HepG2 (cell line): Measurements from ENCODE around the gene RBM8A. TPM values are rescaled to one million over a fixed set of nuclear protein-coding genes. Genes with fewer than 3 reads are reported as not detected.

ENCODE experiments used
- ATF7-NPFF ChIP-seq: sonication (generic); formaldehyde crosslinking; IDR thresholded peaks from 2 replicates; pipeline ENCODE4 v1.8.1; 2023; ENCODE audit warnings: mild to moderate bottlenecking, low read depth, missing genetic modification reagents, moderate library complexity
- BATF2 ChIP-seq: sonication (generic); formaldehyde crosslinking; IDR thresholded peaks from 2 replicates; pipeline ENCODE4 v1.8.0; 2022; ENCODE audit warnings: mild to moderate bottlenecking, missing genetic modification reagents, moderate library complexity
- DPF2 ChIP-seq: sonication (generic); formaldehyde crosslinking; IDR thresholded peaks from 2 replicates; pipeline ENCODE4 v1.4.0; 2020; ENCODE audit warnings: mild to moderate bottlenecking, low read depth, missing genetic modification reagents, borderline replicate concordance
- JUNB ChIP-seq: sonication (generic); formaldehyde crosslinking; IDR thresholded peaks from 2 replicates; pipeline ENCODE4 v1.8.0; 2022; ENCODE audit warnings: missing genetic modification reagents, mild to moderate bottlenecking, borderline replicate concordance
- KDM1A ChIP-seq: IDR thresholded peaks from 2 replicates; pipeline ENCODE4 v1.6.1; 2016; ENCODE audit warnings: missing compliant biosample characterization
- MZF1 ChIP-seq: sonication (generic); formaldehyde crosslinking; IDR thresholded peaks from 2 replicates; pipeline ENCODE4 v1.8.1; 2023; ENCODE audit warnings: mild to moderate bottlenecking, missing genetic modification reagents, borderline replicate concordance
- NFIC ChIP-seq: IDR thresholded peaks from 2 replicates; pipeline ENCODE4 v1.6.1; 2012; ENCODE audit warnings: mild to moderate bottlenecking, low read length, inconsistent platforms
- NKX3-1 ChIP-seq: sonication (generic); formaldehyde crosslinking; IDR thresholded peaks from 2 replicates; pipeline ENCODE4 v1.5.0; 2020; ENCODE audit warnings: missing genetic modification reagents
- PHF5A ChIP-seq: IDR thresholded peaks from one replicate; pipeline ENCODE4 v1.6.1; 2018; ENCODE audit warnings: low read depth, missing genetic modification reagents; ENCODE audit not compliant: unreplicated experiment
- SALL2 ChIP-seq: sonication (generic); formaldehyde crosslinking; IDR thresholded peaks from 2 replicates; pipeline ENCODE4 v1.8.1; 2023; ENCODE audit warnings: mild to moderate bottlenecking, missing genetic modification reagents, inconsistent platforms
- SRF ChIP-seq: IDR thresholded peaks from 2 replicates; pipeline ENCODE4 v1.6.1; 2011; ENCODE audit warnings: mild to moderate bottlenecking, low read depth, low read length, moderate library complexity
- ZBTB49 ChIP-seq: sonication (generic); formaldehyde crosslinking; IDR thresholded peaks from 2 replicates; pipeline ENCODE4 v1.4.0; 2020; ENCODE audit warnings: missing genetic modification reagents, borderline replicate concordance
- ZBTB8A ChIP-seq: sonication (generic); formaldehyde crosslinking; IDR thresholded peaks from 2 replicates; pipeline ENCODE4 v1.4.0; 2020; ENCODE audit warnings: mild to moderate bottlenecking, low read depth, missing genetic modification reagents, borderline replicate concordance
- ZFP1 ChIP-seq: IDR thresholded peaks from 2 replicates; pipeline ENCODE4 v1.6.1; 2016
- ZNF296 ChIP-seq: sonication (generic); formaldehyde crosslinking; conservative IDR thresholded peaks from 2 replicates; pipeline ENCODE4 v1.5.0; 2020; ENCODE audit warnings: mild to moderate bottlenecking, missing genetic modification reagents
- ZNF3 ChIP-seq: IDR thresholded peaks from 2 replicates; pipeline ENCODE4 v1.7.0; 2017; ENCODE audit warnings: inconsistent platforms
- ZNF567 ChIP-seq: sonication (generic); formaldehyde crosslinking; IDR thresholded peaks from 2 replicates; pipeline ENCODE4 v1.8.1; 2023; ENCODE audit warnings: mild to moderate bottlenecking, missing genetic modification reagents, borderline replicate concordance
- ZNF572 ChIP-seq: sonication (generic); formaldehyde crosslinking; IDR thresholded peaks from 2 replicates; pipeline ENCODE4 v1.5.1; 2020; ENCODE audit warnings: mild to moderate bottlenecking, missing genetic modification reagents
- ZNF597 ChIP-seq: sonication (generic); formaldehyde crosslinking; IDR thresholded peaks from 2 replicates; pipeline ENCODE4 v1.5.0; 2020; ENCODE audit warnings: missing genetic modification reagents
- ZSCAN25 ChIP-seq: sonication (generic); formaldehyde crosslinking; IDR thresholded peaks from 2 replicates; pipeline ENCODE4 v1.8.0; 2022; ENCODE audit warnings: mild to moderate bottlenecking, missing genetic modification reagents
- ZSCAN31 ChIP-seq: sonication (generic); formaldehyde crosslinking; IDR thresholded peaks from 2 replicates; pipeline ENCODE4 v1.5.0; 2020; ENCODE audit warnings: low read depth, mild to moderate bottlenecking, missing genetic modification reagents
- polyA plus RNA-seq, 8 experiments: library from polyadenylated mRNA; depleted of rRNA in 3 of 8; stranded (reverse) in 7 of 8; unstranded in 1 of 8; fragments of >200 nt; fragmentation: Illumina TruSeq in 4 of 8; extraction: Trizol in 4 of 8; gene quantifications; 2 replicates each; pipeline versions ENCODE4 v1.2.1 to v1.2.3, GENCODE V29; 2011 to 2016; ENCODE audit warnings: low read depth in 4 of 8, missing spikeins in 1 of 8, mixed read lengths in 1 of 8; ENCODE audit not compliant: insufficient read depth in 1 of 8
- total RNA-seq, 5 experiments: library from RNA; depleted of rRNA; stranded (reverse); fragments of >200 nt; fragmentation: Illumina TruSeq; extraction: Trizol; gene quantifications; 2 replicates each; pipeline ENCODE4 v1.2.3, GENCODE V29; 2016; ENCODE audit warnings: low read depth in 1 of 5
- TF ChIP-seq, protein P1 (sequence below), 2 experiments: sonication (generic) in 1 of 2; formaldehyde crosslinking in 1 of 2; IDR thresholded peaks; 2 replicates each; pipeline versions ENCODE4 v1.5.1 to v1.6.1; 2011 to 2020; ENCODE audit warnings: borderline replicate concordance in 1 of 2, low read depth in 1 of 2, low read length in 1 of 2, mild to moderate bottlenecking in 1 of 2, missing genetic modification reagents in 1 of 2, moderate library complexity in 1 of 2
- TF ChIP-seq, protein P2 (sequence below): sonication (generic); formaldehyde crosslinking; IDR thresholded peaks from 2 replicates; pipeline ENCODE4 v1.4.0; 2020; ENCODE audit warnings: missing genetic modification reagents

Gene RBM8A
- total and polyA plus RNA-seq, 2 of the 13 experiments (the other 11 are each of a cell fraction or from before 2014, with no cell fraction given): 106 to 162 TPM

DNA sequence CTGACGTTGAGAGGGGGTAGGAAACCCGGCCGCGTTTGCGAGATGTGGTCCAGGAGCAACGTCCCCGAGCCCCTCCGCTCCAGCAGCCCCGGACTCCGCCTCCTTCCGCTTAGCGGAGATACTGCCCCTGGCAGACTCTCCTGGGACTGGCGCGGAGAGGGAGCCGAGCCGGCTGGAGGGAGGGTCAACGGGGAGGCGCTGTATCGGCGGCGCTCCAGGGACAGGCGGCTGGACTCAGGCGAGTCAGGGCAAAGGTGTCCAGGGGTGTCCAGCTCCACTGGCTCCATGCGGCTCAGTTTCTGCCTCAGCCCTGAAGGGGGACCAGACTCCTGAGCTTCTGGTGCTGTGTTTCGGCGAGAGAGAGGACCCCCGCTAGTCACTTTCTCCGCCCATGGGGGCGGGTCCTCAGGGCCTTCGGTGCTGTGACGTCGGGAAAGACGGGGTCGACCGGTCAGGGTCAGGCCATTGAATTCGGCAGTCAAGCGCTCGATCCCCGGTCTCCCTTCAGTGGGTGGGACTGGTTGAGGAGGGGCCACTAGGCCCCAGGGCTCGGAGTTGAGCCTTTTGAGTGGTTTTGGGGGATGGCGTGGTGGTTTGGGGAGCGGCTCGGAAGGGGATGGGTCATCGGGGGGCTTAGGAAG is 33.3 kb upstream of the RBM8A start (continued):
- TF ChIP-seq ZSCAN31 (0 out of 2 replicates have a peak, but pooled peaks have one; percentile 36), NFIC (no peak), ZNF597 (CRISPR knock-in tag) (no peak), MZF1 (CRISPR knock-in tag) (no peak), ZNF567 (CRISPR knock-in tag) (no peak), ZFP1 (CRISPR knock-in tag) (no peak), ZNF296 (CRISPR knock-in tag) (no peak; the same call in 1 of the 2 replicates), KDM1A (CRISPR knock-in tag) (no peak), ATF7-NPFF (CRISPR knock-in tag) (no peak), ZNF572 (CRISPR knock-in tag) (peak; percentile 81; the same call in 1 of the 2 replicates), PHF5A (CRISPR knock-in tag) (no peak), ZSCAN25 (no peak; the same call in 1 of the 2 replicates), SALL2 (peak; percentile 70), BATF2 (CRISPR knock-in tag) (no peak), DPF2 (CRISPR knock-in tag) (no peak), ZNF3 (CRISPR knock-in tag) (no peak), JUNB (CRISPR knock-in tag) (no peak), NKX3-1 (no peak), SRF (no peak), ZBTB49 (no peak), ZBTB8A (no peak)
- TF ChIP-seq, protein P1, sequence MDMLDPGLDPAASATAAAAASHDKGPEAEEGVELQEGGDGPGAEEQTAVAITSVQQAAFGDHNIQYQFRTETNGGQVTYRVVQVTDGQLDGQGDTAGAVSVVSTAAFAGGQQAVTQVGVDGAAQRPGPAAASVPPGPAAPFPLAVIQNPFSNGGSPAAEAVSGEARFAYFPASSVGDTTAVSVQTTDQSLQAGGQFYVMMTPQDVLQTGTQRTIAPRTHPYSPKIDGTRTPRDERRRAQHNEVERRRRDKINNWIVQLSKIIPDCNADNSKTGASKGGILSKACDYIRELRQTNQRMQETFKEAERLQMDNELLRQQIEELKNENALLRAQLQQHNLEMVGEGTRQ (IDR thresholded peaks at IDR 0.05; ENCODE audit: low read depth, low read length): no peak
- TF ChIP-seq, protein P1 (CRISPR knock-in tag; IDR thresholded peaks at IDR 0.05; ENCODE audit: borderline replicate concordance): no peak
- TF ChIP-seq, protein P2, sequence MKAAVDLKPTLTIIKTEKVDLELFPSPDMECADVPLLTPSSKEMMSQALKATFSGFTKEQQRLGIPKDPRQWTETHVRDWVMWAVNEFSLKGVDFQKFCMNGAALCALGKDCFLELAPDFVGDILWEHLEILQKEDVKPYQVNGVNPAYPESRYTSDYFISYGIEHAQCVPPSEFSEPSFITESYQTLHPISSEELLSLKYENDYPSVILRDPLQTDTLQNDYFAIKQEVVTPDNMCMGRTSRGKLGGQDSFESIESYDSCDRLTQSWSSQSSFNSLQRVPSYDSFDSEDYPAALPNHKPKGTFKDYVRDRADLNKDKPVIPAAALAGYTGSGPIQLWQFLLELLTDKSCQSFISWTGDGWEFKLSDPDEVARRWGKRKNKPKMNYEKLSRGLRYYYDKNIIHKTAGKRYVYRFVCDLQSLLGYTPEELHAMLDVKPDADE: no peak
